ENCODE results near the gene NIPAL1.
A peak's percentile ranks its signal among the peaks of the same experiment; 100 is the strongest.
"Not testable (repeated sequence)": the region's sequence is repeated elsewhere in the genome, so short reads cannot be mapped to it uniquely, and the experiment has no call there.

The NIPAL1 gene

DNA sequence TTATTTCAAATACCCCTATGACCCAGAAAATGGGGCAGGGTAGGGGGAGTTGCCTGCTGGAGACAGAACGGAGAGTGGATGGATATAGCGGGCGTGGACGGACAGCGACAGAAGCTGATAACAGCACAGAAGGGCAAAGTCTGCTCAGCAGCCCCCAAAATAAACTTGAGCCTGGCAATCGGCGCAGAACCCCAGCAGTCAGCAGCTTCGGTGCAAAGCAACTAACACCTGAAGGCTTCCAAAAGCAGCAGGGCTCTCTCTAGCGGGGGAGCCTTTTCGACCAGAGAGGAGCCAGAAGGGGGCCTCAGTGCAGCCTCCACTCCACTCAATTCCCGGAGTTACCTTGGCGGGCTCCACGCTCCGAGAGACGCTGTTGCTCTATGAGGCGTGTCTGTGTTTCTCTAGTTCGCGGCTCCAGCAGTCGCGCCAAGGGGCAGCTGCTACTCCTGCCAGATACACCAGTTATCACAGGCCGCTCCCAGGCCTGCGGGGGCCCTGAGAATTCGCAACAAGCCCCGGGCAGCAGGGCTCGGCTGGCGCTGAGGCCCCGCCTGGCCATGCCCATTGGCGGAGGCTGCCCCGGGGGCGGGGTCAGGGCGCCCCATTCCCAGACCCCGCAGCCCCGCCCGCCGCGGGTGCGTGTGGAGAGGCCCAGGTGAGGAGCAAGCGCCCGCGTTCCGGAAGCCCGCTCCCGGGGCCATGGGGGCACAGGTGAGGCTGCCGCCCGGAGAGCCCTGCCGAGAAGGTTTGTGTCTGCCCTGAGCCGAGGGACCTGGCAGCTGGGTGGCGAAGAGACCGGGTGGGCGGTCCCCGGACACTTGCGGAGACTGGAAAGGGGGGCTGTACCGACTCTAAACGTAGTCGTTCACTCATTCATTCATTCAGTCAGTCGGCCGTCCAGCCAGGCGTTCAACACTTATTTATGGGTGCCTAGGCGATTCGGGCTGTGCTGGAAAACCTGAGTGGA, at the start of gene NIPAL1, which contains the start of gene CNGA1:
Gene NIPAL1 (plus strand): TSS at position 632 of the 967 bp plus-strand sequence. CDS start 68 bp downstream, at position 700.
Gene CNGA1 (minus strand): TSS at position 541 of the 967 bp plus-strand sequence. CDS start 63,992 bp downstream, outside the sequence.
- peak; percentile 91 for DNase-seq

DNA sequence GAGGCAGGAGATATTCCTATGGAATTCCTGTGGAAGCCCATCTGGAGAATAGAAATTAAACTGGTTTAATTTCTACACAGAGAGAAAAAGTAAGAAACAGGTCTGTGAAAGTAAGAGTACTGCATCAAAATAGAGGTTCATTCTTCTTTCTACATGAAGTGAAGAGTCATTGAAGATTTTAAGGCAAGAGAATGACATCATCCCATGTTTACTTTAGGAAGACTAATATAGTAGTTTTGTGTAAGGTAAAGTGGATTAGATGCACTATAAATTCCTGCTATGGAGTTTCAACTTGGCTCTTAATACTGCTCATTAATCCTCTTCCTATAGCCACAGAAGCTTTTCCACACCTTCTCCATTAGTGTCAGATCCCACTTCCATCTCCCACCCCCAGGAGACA, 47.7 kb upstream of the NIPAL1 start:
- DNase-seq = no peak

DNA sequence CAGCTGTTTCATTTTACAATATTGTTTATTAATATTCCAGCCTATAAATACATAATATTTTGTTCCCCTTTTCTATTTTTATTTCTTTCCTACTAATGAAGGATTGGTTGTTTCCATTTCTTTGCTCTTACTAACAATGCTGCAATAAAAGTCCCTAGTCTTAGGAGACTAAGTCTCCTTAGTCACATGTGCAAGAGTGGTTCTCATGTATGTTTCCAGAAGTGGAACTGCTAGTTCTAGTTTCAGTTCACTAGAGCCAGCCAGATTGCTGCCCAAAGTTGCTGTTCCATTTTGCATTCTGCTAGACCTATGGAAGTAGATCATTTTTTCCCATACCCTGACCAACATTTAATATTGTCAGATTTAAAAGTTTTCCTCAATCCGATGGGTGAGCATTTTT, 44.4 kb upstream of the NIPAL1 start:
- no peak for DNase-seq

DNA sequence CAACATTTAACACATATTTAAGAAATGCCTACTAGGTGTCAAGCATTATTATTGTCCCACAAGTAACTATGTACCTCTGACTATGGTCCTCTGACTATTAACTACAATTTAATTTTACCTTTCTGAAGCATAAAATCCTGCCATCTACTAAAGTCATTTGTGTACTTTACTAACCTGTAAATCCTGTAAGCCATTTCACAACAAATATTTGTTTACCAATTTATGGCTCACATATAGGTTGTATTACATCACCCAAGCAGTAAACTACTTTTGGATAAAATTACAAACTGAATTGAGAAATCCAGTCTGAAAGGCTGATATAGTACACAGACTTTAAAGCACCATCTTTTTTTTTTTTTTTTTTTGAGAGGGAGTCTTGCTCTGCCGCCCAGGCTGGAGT, 43.9 kb upstream of the NIPAL1 start:
- DNase-seq = no peak

DNA sequence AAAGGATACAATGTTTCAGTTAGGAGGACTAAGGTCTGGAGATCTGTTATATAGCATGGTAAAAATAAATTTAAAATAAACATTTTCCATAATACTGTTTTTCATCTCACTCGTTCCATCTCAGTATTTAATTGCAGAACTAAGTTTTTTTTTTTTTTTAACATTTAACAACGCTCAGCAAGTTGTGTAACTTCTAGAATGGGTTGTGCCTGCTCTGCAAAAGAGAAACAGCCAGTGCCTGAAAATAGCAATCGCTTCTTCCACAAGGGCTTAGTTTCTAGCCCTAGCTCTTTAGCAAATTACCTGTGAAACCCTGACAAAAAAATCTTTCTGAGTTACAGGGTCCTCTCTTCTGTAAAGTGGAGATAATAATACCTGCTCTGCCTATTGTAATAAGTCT, 42.0 kb upstream of the NIPAL1 start:
- DNase-seq = no peak

DNA sequence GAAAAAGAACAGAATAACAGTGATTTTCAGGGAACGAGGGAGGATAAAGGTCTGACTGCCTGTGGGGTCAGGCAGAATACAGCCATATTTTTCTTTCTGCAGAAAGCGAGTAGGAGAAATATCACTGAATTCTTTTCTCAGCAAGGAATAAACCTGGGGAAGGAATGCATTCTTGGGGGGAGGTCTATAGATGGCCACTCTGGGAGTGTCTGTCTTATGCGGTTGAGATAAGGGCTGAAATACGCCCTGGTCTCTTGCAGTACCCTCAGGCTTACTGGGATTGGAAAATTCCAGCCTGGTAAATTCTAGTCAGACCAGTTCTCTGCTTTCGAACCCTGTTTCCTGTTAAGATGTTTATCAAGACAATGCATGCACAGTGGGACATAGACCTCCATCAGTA, 26.4 kb upstream of the NIPAL1 start:
- no peak for DNase-seq

DNA sequence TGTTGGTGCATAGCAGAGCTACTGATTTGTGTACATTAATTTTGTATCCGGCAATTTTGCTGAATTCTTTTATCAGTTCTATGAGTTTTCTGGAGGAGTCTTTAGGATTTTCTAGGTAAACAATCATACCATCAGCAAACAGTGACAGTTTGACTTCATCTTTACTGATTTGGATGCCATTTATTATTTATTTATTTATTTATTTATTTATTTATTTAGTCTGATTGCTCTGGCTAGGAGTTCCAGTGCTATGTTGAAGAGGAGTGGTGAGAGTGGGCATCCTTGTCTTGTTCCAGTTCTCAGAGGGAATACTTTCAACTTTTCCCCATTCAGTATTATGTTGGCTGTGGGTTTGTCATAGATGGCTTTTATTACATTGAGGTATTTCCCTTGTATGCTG, 24.1 kb upstream of the NIPAL1 start:
- not testable (repeated sequence) for DNase-seq

DNA sequence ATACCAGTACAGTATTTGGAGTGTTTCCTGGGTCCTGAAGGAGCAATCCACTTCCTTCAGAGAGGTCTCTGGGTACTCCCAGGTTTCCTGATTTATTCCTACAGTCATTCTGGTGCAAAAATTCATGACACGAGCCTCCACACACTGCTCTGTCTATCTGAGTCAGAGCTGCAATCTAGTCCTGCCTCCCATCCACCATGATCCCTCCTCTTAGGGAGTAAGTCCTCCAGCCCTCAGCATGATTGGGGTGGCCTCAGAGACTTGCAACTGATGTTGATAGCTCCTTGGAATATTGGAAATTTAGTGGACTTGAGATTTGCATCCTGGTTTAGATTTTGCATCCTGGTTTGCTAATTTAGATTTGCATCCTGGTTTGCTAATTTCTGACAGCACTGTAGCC, 20.6 kb upstream of the NIPAL1 start:
- DNase-seq = no peak

DNA sequence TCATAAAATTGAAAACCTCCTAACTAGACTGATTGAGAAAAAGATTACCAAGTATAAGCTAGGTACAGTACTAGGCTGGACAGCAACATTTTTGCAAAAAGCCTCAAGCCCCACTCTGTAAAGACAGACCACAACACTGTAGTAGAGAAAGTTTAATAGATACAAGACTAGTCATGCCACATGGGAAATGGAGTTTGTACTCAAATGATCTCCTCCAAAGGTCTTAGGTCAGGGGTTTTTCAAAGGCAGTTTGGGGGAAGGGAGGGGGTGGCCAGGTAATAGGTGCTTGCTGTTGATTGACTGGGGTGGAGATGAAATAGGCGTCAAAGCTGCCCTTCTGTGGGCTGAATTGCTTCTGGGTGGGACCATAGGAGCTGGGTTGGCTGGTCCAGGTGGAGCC, 14.3 kb upstream of the NIPAL1 start:
- no peak for DNase-seq

DNA sequence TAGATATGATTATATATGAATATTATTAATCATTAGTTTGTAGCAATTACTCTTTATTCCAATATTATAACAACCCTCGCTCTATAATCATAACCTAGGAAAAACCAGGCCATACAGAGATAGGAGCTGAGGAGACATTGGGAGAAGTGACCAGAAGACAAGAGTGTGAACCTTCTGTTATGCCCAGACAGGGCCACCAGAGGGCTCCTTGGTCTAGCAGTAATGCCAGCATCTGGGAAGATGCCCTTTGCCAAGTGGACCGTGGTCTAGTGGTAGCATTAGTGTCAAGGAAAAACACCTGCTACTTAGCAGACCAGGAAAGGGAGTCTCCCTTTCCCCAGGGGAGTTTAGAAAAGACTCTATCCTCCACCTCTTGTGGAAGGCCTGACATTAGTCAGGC, 13.0 kb upstream of the NIPAL1 start:
- not testable (repeated sequence) for DNase-seq

DNA sequence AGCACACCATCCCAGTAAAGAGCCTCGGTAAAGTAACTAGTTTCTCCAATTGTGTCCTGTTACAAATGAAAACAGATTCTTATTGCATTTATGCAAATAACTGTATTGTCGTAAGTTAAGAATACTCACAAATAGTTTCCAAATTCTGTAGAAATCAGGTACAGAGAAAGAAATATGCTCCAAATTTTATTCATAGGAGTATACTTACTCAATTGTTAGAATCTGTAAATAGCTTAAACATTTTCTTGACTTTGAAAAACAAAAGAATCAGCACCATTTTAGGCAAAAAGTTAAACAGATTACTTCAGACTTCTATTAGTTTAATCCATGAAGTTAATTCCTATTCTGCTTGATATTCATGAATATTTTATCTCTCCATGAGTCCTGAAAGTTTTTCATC, 10.8 kb upstream of the NIPAL1 start:
- DNase-seq = no peak

DNA sequence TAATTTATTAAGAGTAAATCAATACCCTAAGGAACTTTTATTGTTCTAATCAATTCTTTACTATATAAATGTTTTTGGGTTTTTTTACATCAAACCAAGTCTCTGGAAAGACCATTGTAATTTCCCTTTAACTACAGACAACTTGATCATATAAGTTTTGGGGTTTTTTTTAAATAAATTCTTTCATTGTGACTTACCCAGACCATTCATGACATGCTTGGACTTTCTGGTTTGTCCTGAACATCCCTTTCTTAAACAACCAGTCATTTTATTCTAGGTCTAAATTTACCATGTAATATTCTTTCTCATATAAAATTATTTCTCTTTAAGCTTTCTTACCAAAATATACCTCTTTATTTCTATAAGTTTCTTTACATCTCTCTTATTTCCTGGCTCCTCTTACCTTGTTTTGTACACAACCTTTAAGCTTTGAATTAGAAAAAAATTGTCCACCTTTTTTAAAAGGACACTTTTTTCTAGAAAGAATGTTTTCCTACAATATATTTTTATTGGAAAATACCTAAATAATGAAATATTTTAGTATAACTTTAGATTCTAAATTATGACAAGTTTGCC, 8.5 kb upstream of the NIPAL1 start:
- peak; percentile 5 for DNase-seq

DNA sequence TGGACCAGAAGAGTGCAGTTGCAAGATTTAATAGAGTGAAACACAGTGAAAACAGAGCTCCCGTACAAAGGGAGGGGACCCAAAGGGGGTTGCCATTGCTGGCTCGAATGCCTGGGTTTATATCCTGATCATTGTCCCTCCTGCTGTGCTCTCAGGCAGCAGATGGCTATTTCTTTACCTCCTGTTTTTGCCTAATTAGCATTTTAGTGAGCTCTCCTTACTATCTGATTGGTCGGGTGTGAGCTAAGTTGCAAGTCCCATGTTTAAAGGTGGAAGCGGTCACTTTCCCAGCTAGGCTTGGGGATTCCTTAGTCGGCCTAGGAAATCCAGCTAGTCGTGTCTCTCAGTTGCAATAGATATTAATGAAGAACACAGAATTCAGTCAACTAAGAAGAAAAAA, 5.7 kb upstream of the NIPAL1 start:
- DNase-seq = not testable (repeated sequence)

DNA sequence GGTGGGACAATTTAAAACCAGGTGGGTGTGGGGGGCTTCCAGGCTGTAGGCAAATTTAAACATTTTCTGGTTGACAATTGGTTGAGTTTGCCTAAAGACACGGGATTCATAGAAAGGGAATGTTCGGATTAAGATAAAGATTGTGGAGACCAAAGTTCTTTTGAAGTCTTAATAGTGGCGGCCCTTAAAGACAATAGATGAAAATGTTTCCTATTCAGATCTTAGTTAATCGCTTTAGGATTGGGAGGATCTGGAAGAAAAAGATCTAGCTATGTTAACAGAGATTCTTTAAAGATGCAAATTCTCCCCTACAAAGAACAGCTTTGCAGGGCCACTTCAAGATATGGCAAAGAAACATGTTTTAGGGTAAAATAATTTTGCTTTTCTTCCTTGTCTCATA, 4.8 kb upstream of the NIPAL1 start:
- DNase-seq = no peak

DNA sequence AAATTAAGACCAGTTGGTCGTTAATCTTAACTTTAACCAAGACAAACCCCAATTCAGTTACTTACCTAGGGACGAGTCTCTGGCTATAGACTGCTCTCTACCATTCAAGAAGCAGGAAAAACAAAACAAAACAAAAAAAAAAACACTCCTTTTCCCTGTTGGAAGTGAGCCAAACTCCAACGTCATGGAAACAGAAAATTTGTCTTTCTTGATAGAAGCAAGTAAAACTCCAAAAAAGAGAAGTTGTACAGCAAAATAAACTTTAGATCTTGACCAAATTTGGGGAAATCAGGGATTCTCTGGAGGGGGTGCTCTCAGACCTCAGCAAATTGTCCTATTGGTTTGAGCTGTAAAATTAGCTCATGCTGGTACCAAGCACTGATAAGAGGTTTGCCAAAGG, 3.7 kb upstream of the NIPAL1 start:
- no peak for DNase-seq

DNA sequence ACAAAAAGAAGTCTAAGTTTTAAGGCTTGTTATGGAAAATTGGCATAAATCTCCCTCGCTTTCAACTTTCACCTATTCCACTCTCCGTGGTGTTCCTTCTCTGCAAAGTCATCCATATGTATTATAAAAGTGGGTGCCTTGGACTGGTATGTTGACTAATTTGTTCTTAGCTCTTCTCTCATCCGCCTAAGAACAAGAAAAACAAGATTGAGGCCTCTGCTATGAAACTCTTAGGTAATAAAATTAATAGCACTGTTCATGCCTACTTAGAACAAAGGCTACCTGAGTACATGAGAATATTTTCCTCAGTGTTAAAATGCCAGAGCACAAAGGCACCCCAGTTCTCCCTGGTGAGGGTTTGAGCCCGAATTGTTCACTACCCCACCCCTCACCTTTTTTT, 1.4 kb upstream of the NIPAL1 start:
- DNase-seq = no peak

DNA sequence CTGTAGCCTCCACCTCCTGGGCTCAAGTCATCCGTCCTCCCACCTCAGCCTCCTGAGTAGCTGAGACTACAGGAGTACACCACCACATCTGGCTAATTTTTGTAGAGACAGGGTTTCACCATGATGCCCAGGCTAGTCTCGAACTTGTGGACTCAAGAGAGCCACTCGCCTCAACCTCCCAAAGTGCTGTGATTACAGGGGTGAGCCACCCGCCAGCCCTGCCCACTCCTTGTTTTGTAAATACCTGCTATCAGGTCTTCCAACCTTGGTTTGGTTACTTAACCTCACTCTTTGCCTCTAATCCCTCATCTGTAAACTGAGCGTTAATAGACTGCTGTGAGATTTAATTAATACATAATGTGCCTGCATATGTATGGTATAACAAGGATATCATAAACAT, 894 bp upstream of the NIPAL1 start:
- DNase-seq = no peak

DNA sequence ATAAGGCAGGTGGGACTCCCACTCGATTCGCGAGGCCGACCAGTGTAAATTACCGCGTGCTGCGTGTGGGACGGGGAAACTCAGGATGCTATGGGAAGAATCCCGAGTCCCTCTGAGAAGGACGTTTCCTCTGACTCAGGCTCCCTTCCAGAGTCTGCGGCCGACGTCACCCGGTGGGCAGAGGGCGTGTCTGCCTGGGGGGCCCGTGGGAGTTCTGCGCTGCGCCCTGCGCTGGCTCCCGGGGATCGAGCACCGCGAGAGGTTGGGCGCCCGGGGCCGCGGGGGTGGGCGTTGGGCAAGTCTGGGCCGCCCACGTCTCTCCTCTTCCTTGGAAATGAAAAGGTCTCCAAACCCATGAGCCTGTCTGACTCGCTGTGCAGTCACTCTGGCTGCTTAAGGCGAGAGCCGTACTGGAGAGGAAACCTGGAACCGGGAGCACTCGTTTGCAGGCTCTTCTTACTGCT, 568 bp downstream of the NIPAL1 start:
- peak; percentile 50 for DNase-seq

DNA sequence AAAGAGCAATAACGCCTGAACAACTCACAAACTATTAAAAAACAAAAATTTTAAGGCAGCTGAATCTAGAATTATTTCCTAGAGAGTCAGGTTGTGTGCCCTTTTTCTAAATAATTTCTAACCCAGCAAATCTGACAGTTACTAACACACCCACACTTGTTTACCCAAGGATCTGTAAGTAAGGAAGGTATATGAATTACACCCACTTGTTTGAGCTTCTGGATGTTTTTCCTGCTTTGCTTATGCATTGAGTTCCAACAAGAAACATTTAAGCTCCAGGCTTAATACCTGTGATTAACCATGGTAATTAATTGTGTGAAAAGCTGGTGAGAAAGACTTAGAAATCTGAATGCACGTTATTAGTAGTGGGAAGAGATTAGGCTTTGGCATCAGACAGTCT, 1.5 kb downstream of the NIPAL1 start:
- DNase-seq = no peak

DNA sequence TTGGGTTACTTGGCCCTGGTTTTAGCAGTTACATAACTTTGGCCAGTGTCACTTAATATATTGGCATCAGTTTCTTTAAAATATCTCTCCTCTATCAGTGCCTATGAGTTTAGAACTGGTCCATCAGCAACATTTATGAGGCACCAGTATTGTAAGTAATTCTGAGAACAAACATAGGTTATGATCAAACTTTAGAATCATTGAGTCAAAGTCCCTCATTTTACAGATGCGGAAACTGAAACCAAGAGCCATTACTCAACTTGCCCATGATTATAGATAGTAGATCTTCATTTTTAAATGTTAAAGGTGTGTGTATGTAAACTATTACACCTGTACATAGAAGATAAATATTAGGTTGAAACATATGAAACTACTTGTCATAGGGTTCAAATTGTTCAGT, 4.5 kb downstream of the NIPAL1 start:
- no peak for DNase-seq

DNA sequence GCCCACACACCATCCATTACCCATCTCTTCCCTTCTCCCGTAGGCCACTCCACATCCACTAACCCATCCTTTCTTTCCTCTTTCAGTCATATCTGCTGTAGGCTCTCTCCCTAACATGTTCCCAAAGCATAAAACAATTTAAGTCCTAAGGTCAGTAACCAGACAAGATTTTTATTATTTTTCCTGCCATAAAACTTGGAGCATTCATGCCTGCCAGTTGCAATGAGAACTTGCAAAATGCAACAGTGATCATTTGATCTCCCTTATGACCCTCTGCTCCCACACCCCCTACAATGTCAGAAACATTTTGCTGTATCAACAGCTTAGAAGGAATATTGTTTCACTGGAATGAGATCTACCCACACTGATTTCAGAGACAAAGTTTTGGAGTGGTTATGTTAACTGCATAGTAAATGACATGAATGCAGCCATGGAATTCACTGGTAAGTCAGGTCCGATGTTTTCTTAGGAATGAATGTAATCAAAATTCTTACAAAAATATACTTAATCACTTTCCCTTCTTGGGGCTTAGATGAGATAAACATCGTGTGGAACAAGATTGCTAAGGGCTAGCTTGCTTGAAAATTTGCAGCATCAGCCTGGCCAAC, 5.7 kb downstream of the NIPAL1 start:
- no peak for DNase-seq

DNA sequence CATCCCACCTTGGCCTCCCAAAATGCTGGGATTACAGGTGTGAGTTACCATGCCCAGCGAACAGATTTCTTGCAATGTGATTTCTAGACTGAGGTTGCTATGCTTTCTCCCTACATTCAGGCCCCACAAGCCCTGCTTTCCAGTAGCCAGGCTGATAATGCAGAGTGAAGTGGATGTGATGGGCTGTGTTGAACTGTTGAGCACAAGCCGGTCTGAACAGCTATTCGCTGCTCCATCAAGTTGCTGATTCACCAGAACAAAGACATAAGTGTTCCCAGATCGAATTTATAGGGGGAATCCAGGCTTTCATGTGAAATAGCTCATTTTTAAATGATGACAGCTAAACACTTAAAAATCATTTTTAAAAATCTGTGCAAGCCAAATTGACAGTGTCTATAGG, 8.0 kb downstream of the NIPAL1 start:
- DNase-seq = no peak

DNA sequence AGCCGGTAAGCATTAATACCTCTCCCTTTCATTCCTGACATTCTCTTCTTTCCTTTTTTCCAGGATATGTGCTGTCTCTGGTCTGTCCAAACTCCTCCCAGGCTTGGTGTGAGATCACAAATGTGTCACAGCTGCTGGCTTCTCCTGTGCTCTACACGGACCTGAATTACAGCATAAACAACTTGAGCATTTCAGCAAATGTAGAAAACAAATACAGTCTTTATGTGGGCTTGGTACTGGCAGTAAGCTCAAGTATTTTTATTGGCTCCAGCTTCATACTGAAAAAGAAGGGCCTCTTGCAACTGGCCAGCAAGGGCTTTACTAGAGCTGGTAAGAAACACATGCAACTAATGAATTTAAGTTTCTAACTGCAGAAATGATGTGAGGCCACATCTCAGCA, 8.4 kb downstream of the NIPAL1 start:
- peak; percentile 73 for DNase-seq

DNA sequence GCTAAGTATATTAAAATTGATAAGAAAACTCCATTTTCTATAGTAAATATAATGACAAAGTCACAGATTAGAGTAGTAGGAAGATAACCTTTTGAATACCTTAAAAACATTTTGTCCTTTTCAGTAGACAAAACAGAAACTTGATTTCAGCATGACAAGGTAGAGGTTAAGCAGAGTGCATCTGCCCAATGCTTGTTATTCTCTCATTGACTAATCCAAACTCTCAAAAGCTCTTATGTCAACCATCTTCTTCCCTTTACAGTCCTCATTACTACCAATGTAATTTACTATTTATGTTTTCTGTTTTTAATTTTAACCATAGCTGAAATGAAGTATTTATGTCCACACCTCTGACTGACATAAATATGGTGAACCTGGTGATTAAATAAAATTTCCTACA, 11.1 kb downstream of the NIPAL1 start:
- no peak for DNase-seq
